NCI-H2196 (cell line): ENCODE data around the gene ZNF567.
"Not testable (repeated sequence)": the region's sequence is repeated elsewhere in the genome, so short reads cannot be mapped to it uniquely, and the experiment has no call there.

Experiments
- DNase-seq: peaks from one replicate; lab custom pipeline; 2025; ENCODE audit not compliant: unreplicated experiment; lab: John Stamatoyannopoulos, UW

The ZNF567 gene

GRCh38 chr19:36687214-36688056 is at the start of gene ZNF567:
Gene ZNF567 (plus strand): TSS chr19:36687612. CDS start chr19:36694868, 7,256 bp downstream.
- peak; percentile 94 for DNase-seq

GRCh38 chr19:36638862-36639510 is 48.4 kb upstream of the ZNF567 start:
- no peak for DNase-seq

- DNase-seq = no peak
Measured at GRCh38 chr19:36646746-36647145, 40.7 kb upstream of the ZNF567 start.

- DNase-seq = no peak
Measured at GRCh38 chr19:36652958-36653357, 34.5 kb upstream of the ZNF567 start.

- DNase-seq = no peak
Measured at GRCh38 chr19:36665832-36666231, 21.6 kb upstream of the ZNF567 start.

GRCh38 chr19:36668646-36669045 is 18.8 kb upstream of the ZNF567 start:
- DNase-seq = no peak

GRCh38 chr19:36672368-36672767 is 15.0 kb upstream of the ZNF567 start:
- no peak for DNase-seq

GRCh38 chr19:36674201-36674600 is 13.2 kb upstream of the ZNF567 start:
- DNase-seq = no peak

- no peak for DNase-seq
Measured at GRCh38 chr19:36679455-36679854, 8.0 kb upstream of the ZNF567 start.

- no peak for DNase-seq
Measured at GRCh38 chr19:36685835-36686234, 1.6 kb upstream of the ZNF567 start.

GRCh38 chr19:36686365-36687213 is 823 bp upstream of the ZNF567 start:
- peak; percentile 2 for DNase-seq

- DNase-seq = no peak
Measured at GRCh38 chr19:36688058-36688457, 646 bp downstream of the ZNF567 start.

GRCh38 chr19:36707134-36707533 is 19.7 kb downstream of the ZNF567 start:
- no peak for DNase-seq

GRCh38 chr19:36709423-36709822 is 22.0 kb downstream of the ZNF567 start:
- no peak for DNase-seq

GRCh38 chr19:36719687-36720556 is 32.5 kb downstream of the ZNF567 start:
- no peak for DNase-seq

GRCh38 chr19:36736166-36736565 is 48.8 kb downstream of the ZNF567 start:
- DNase-seq = not testable (repeated sequence)

- DNase-seq = no peak
Measured at GRCh38 chr19:36745870-36746269, 58.5 kb downstream of the ZNF567 start.

- DNase-seq = no peak
Measured at GRCh38 chr19:36747750-36748149, 60.3 kb downstream of the ZNF567 start.

- no peak for DNase-seq
Measured at GRCh38 chr19:36748431-36749275, 61.2 kb downstream of the ZNF567 start.

- not testable (repeated sequence) for DNase-seq
Measured at GRCh38 chr19:36749613-36750012, 62.2 kb downstream of the ZNF567 start.
